Right lobe of liver (tissue), 4 donors: ENCODE measurements around the gene CLDN20.

Source experiments
- CTCF ChIP-seq, 4 donors: fragments of 200-600 bp in 3 of 4; fragments of 450-650 bp in 1 of 4; IDR thresholded peaks; one replicate each; pipeline versions ENCODE4 v1.5.1 to v1.8.0; 2016 to 2022; ENCODE audit warnings: antibody characterized with exemption in 4 of 4, mild to moderate bottlenecking in 2 of 4
- POLR2A ChIP-seq: fragments of 450-650 bp; IDR thresholded peaks from one replicate; pipeline ENCODE4 v1.6.1; 2017; ENCODE audit warnings: antibody characterized with exemption, mild to moderate bottlenecking
- donor health status: DM: no; HTN: no; CAD: no.
- donor health status: DM: no; HTN: no; CAD: no.
- donor health status: DM: no; HTN: yes; CAD: no.

DNA sequence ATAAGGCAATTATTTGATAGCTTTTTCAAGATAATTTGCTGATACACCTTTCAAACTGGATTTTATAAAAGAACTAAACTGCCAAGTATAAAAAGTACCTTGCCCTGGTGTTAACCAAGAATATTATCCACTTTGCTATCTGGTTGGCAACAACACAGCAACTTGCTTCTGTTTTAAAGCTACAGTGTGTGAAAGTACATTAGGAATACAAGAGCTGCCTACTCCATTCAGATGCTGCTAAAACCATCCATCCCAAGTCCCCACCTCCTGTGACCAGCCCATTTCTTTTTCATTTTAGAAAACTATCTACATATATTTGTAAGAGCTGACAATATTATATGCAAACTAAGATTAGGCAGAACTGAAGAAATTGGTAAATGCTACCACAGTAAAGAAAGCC is 12.8 kb downstream of the CLDN20 start:
- TF ChIP-seq CTCF (IDR thresholded peaks at IDR 0.05): no peak
- TF ChIP-seq POLR2A: no peak
